H9 (cell line): Measurements from ENCODE around the gene SPEF2. TPM values are rescaled to one million over a fixed set of nuclear protein-coding genes. Genes with fewer than 3 reads are reported as not detected.

Experiments used
- DNase-seq: peaks from one replicate; pipeline ENCODE4 v3.0.0-alpha.2; 2017
- H2AFZ ChIP-seq: one replicate; pipeline ENCODE4 v1.6.1; 2013; ENCODE audit warnings: mild to moderate bottlenecking, low read length, control low read depth, moderate library complexity
- H2AK5ac ChIP-seq: 2 replicates; pipeline ENCODE4 v1.6.1; 2013; ENCODE audit warnings: low read length, control low read depth, mixed read lengths; ENCODE audit not compliant: insufficient read length
- H2BK120ac ChIP-seq: one replicate; pipeline ENCODE4 v1.6.1; 2013; ENCODE audit warnings: low read depth, mild to moderate bottlenecking, low read length, control low read depth, inconsistent platforms; ENCODE audit not compliant: poor library complexity, severe bottlenecking
- H2BK12ac ChIP-seq: 2 replicates; pipeline ENCODE4 v1.6.1; 2013; ENCODE audit warnings: low read length, control low read depth, mixed read lengths, low read depth; ENCODE audit not compliant: insufficient read length
- H2BK15ac ChIP-seq: 2 replicates; pipeline ENCODE4 v1.6.1; 2013; ENCODE audit warnings: low read depth, low read length, control low read depth
- H2BK20ac ChIP-seq: one replicate; pipeline ENCODE4 v1.6.1; 2013; ENCODE audit warnings: low read depth, mild to moderate bottlenecking, low read length, control low read depth, inconsistent platforms; ENCODE audit not compliant: poor library complexity, severe bottlenecking
- H2BK5ac ChIP-seq: 2 replicates; pipeline ENCODE4 v1.6.1; 2013; ENCODE audit warnings: low read length, control low read depth, mixed read lengths; ENCODE audit not compliant: insufficient read length
- H3K14ac ChIP-seq: 2 replicates; pipeline ENCODE4 v1.6.1; 2013; ENCODE audit warnings: low read length, control low read depth; ENCODE audit not compliant: insufficient read depth
- H3K18ac ChIP-seq: 2 replicates; pipeline ENCODE4 v1.6.1; 2013; ENCODE audit warnings: low read depth, mild to moderate bottlenecking, mixed read lengths, low read length, control low read depth; ENCODE audit not compliant: insufficient read length
- H3K23ac ChIP-seq: 2 replicates; pipeline ENCODE4 v1.6.1; 2013; ENCODE audit warnings: low read length, control low read depth, mixed read lengths, low read depth; ENCODE audit not compliant: insufficient read length
- H3K23me2 ChIP-seq: 2 replicates; pipeline ENCODE4 v1.6.1; 2013; ENCODE audit warnings: low read depth, mild to moderate bottlenecking, mixed read lengths, low read length, control low read depth; ENCODE audit not compliant: insufficient read length, poor library complexity, severe bottlenecking
- H3K27ac ChIP-seq: 2 replicates; pipeline ENCODE4 v1.5.1; 2013; ENCODE audit warnings: low read length, control low read depth, mixed read lengths, low read depth; ENCODE audit not compliant: insufficient read length
- H3K27me3 ChIP-seq: 2 replicates; pipeline ENCODE4 v1.6.1; 2013; ENCODE audit warnings: low read length, control low read depth, inconsistent platforms; ENCODE audit not compliant: insufficient read depth
- H3K4ac ChIP-seq: 2 replicates; pipeline ENCODE4 v1.6.1; 2013; ENCODE audit warnings: low read depth, mild to moderate bottlenecking, control low read depth, inconsistent platforms, low read length, moderate library complexity
- H3K4me1 ChIP-seq: 2 replicates; pipeline ENCODE4 v1.6.1; 2013; ENCODE audit warnings: low read length, control low read depth, inconsistent platforms; ENCODE audit not compliant: insufficient read depth
- H3K4me2 ChIP-seq: 2 replicates; pipeline ENCODE4 v1.6.1; 2013; ENCODE audit warnings: low read length, control low read depth, mixed read lengths; ENCODE audit not compliant: insufficient read length, insufficient read depth
- H3K56ac ChIP-seq: 2 replicates; pipeline ENCODE4 v1.6.1; 2013; ENCODE audit warnings: low read depth, mild to moderate bottlenecking, mixed read lengths, low read length, control low read depth; ENCODE audit not compliant: insufficient read length
- H3K79me1 ChIP-seq: 2 replicates; pipeline ENCODE4 v1.6.1; 2013; ENCODE audit warnings: low read depth, mild to moderate bottlenecking, moderate library complexity, low read length, control low read depth, inconsistent platforms; ENCODE audit not compliant: insufficient read depth, poor library complexity, severe bottlenecking
- H3K79me2 ChIP-seq: 2 replicates; pipeline ENCODE4 v1.6.1; 2013; ENCODE audit warnings: low read length, control low read depth, inconsistent platforms; ENCODE audit not compliant: insufficient read depth
- H3K9ac ChIP-seq: 2 replicates; pipeline ENCODE4 v1.6.1; 2013; ENCODE audit warnings: low read length, control low read depth, mixed read lengths; ENCODE audit not compliant: insufficient read length; ENCODE audit errors: extremely low read depth
- H3K9me3 ChIP-seq: one replicate; pipeline ENCODE4 v1.6.1; 2013; ENCODE audit warnings: low read depth, low read length, inconsistent platforms; ENCODE audit not compliant: control insufficient read depth
- H3T11ph ChIP-seq: one replicate; pipeline ENCODE4 v1.6.1; 2013; ENCODE audit warnings: mild to moderate bottlenecking, low read length, control low read depth, inconsistent platforms
- H4K20me1 ChIP-seq: one replicate; pipeline ENCODE4 v1.6.1; 2013; ENCODE audit not compliant: control insufficient read depth, insufficient read length, insufficient read depth
- H4K5ac ChIP-seq: 2 replicates; pipeline ENCODE4 v1.6.1; 2013; ENCODE audit warnings: low read depth, mild to moderate bottlenecking, mixed read lengths, low read length, control low read depth; ENCODE audit not compliant: insufficient read length
- H4K8ac ChIP-seq: replicated peaks from 2 replicates; pipeline ENCODE4 v1.6.1; 2013; ENCODE audit warnings: low read length, control low read depth, mixed read lengths, low read depth; ENCODE audit not compliant: insufficient read length
- H4K91ac ChIP-seq: 2 replicates; pipeline ENCODE4 v1.6.1; 2013; ENCODE audit warnings: low read depth, mild to moderate bottlenecking, moderate library complexity, mixed read lengths, low read length, control low read depth; ENCODE audit not compliant: insufficient read length
- H3K27ac Mint-ChIP-seq, 3 experiments: 2 replicates in 2 of 3; 3 replicates in 1 of 3; pipeline ENCODE4 v1.8.0; 2020 to 2021; ENCODE audit warnings: mixed read lengths in 3 of 3, mild to moderate bottlenecking in 1 of 3, moderate library complexity in 1 of 3
- H3K27me3 Mint-ChIP-seq: 2 replicates; pipeline ENCODE4 v1.8.0; 2021; ENCODE audit warnings: low read depth, mild to moderate bottlenecking, moderate library complexity, mixed read lengths
- H3K36me3 Mint-ChIP-seq, 3 experiments: 2 replicates in 2 of 3; 3 replicates in 1 of 3; pipeline ENCODE4 v1.8.0; 2020 to 2021; ENCODE audit warnings: low read depth in 3 of 3, mixed read lengths in 3 of 3; ENCODE audit not compliant: insufficient read depth in 1 of 3
- H3K4me1 Mint-ChIP-seq, 2 experiments: 2 replicates each; pipeline ENCODE4 v1.8.0; 2020; ENCODE audit warnings: mixed read lengths in 2 of 2
- H3K4me3 Mint-ChIP-seq, 2 experiments: 2 replicates in 1 of 2; 3 replicates in 1 of 2; pipeline ENCODE4 v1.8.0; 2020 to 2021; ENCODE audit warnings: mild to moderate bottlenecking in 2 of 2, mixed read lengths in 2 of 2, moderate library complexity in 1 of 2
- H3K9me3 Mint-ChIP-seq, 2 experiments: 2 replicates in 1 of 2; 3 replicates in 1 of 2; pipeline ENCODE4 v1.8.0; 2020; ENCODE audit warnings: mild to moderate bottlenecking in 2 of 2, mixed read lengths in 2 of 2, moderate library complexity in 1 of 2
- WGBS: extraction: QIAGEN DNeasy Blood & Tissue Kit; methylation state at CpG from one replicate; pipeline ENCODE4 v1.1.7; 2013; ENCODE audit warnings: missing lambda C conversion rate, low lambda C conversion rate, mixed read lengths; ENCODE audit not compliant: insufficient read length; ENCODE audit errors: extremely low coverage; 5-methylcytosine and 5-hydroxymethylcytosine counted together
- total RNA-seq: library from RNA; stranded (reverse); gene quantifications from 2 replicates; pipeline ENCODE4 v1.2.1, GENCODE V29; 2021
- TF ChIP-seq, protein P1 (sequence below): fragments of 200-600 bp; sonication (generic); conservative IDR thresholded peaks from 3 replicates; pipeline ENCODE4 v1.8.0; 2021; ENCODE audit warnings: antibody characterized with exemption, mild to moderate bottlenecking

SPEF2 gene
- total RNA-seq, 1 experiment from 2014 or later: 1.0 TPM

DNA sequence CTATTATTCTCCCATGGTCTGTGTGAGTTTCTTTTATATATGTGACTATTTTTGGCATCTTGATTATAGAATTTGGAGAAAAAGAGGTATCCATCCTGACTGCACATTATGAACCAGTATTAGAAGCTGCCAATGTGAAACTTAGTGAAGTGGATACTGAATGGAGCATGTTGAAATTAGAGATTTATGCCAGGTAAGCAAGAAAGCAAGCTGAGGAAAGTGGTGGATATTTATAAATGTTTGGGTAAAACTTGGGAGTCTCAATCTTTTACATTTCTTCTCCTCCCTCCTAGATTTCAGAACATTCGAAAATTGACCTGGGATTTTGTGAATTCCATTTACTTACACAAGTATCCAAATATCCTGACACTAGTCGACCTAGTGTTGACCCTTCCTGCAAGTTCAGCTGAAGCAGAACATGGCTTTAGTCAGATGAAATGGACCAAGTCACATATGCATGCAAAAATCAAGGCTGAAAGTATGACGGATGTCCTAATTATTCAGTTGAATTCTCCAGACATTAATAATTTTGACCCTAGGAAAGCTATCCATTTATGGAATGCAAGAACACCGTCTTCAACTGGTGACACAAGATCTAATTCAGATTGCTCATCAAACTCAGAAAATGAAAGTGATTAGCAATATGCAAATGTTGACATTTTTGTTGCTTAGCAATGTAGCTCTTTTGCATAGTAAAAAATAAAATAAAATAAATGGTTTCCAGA lies 172.2 kb downstream of the SPEF2 start:
- H3K27me3 Mint-ChIP-seq: peaks cover 3% of the 10 kb centered on the region
- no peak overlapping the region for H3K4me3 Mint-ChIP-seq
- Histone ChIP-seq H4K91ac (no peak overlapping the region), H3K27ac (no peak overlapping the region), H4K8ac (no peak overlapping the region), H3K27me3 (no peaks in the 10 kb centered on the region), H3K9me3 (no peaks in the 10 kb centered on the region), H2BK12ac (no peak overlapping the region), H3K4ac (no peak overlapping the region), H4K20me1 (no peaks in the 10 kb centered on the region), H3K23me2 (no peaks in the 10 kb centered on the region), H3K56ac (no peak overlapping the region), H3K9ac (no peak overlapping the region), H2BK5ac (no peak overlapping the region), H4K5ac (no peak overlapping the region), H3K18ac (no peak overlapping the region), H2BK20ac (no peak overlapping the region), H3T11ph (no peak overlapping the region), H2BK120ac (no peak overlapping the region), H3K4me2 (no peak overlapping the region), H3K79me2 (no peaks in the 10 kb centered on the region), H2AFZ (no peak overlapping the region), H2AK5ac (no peak overlapping the region), H3K23ac (no peak overlapping the region), H2BK15ac (no peak overlapping the region), H3K79me1 (no peaks in the 10 kb centered on the region), H3K4me1 (peaks cover 4% of the 10 kb centered on the region; the same call in 1 of the 2 replicates), H3K14ac (no peak overlapping the region)
- TF ChIP-seq, protein P1, sequence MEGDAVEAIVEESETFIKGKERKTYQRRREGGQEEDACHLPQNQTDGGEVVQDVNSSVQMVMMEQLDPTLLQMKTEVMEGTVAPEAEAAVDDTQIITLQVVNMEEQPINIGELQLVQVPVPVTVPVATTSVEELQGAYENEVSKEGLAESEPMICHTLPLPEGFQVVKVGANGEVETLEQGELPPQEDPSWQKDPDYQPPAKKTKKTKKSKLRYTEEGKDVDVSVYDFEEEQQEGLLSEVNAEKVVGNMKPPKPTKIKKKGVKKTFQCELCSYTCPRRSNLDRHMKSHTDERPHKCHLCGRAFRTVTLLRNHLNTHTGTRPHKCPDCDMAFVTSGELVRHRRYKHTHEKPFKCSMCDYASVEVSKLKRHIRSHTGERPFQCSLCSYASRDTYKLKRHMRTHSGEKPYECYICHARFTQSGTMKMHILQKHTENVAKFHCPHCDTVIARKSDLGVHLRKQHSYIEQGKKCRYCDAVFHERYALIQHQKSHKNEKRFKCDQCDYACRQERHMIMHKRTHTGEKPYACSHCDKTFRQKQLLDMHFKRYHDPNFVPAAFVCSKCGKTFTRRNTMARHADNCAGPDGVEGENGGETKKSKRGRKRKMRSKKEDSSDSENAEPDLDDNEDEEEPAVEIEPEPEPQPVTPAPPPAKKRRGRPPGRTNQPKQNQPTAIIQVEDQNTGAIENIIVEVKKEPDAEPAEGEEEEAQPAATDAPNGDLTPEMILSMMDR: no peak
- no peaks in the 10 kb centered on the region for H3K36me3 Mint-ChIP-seq
- H3K9me3 Mint-ChIP-seq: no peaks in the 10 kb centered on the region
- H3K27ac Mint-ChIP-seq: no peak overlapping the region
- peaks cover 5 to 11% of the 10 kb centered on the region in 2 experiments for H3K4me1 Mint-ChIP-seq
- DNase-seq: no peak
- no CpG with 5 or more reads among the region's 4 CpGs for WGBS
